HAP-1 (cell line): ENCODE results near the gene SMIM5.

ENCODE experiments used
- DNase-seq, 2 experiments: peaks; one replicate each; pipeline ENCODE4 v3.0.0-alpha.2; 2016 to 2020; ENCODE audit warnings: low spot score in 2 of 2
- H3K27me3 ChIP-seq: fragments of 250-450 bp; sonication (Bioruptor Pico); 2 replicates; pipeline ENCODE4 v1.5.1; 2020; ENCODE audit warnings: low read depth, mild to moderate bottlenecking, moderate library complexity
- H3K36me3 ChIP-seq: fragments of 250-450 bp; sonication (Bioruptor Pico); replicated peaks from 2 replicates; pipeline ENCODE4 v1.5.1; 2020; ENCODE audit warnings: mild to moderate bottlenecking
- H3K4me1 ChIP-seq: fragments of 250-450 bp; sonication (Bioruptor Pico); 2 replicates; pipeline ENCODE4 v1.5.1; 2020; ENCODE audit warnings: mild to moderate bottlenecking
- H3K4me3 ChIP-seq: fragments of 250-450 bp; sonication (Bioruptor Pico); 2 replicates; pipeline ENCODE4 v1.5.1; 2020; ENCODE audit warnings: mild to moderate bottlenecking, moderate library complexity
- H3K9me3 ChIP-seq: fragments of 250-450 bp; sonication (Bioruptor Pico); 2 replicates; pipeline ENCODE4 v1.5.1; 2020; ENCODE audit warnings: mild to moderate bottlenecking, moderate library complexity
- in situ Hi-C: fragments of 300-500 bp; cut with MboI; formaldehyde crosslinking; loops from 3 replicates; pipeline ENCODE4 v1.14.3; 2020; ENCODE audit warnings: low sequenced_read_pairs, inconsistent platforms, mixed read lengths

Gene SMIM5

GRCh38 chr17:75665981-75666380, 32.7 kb downstream of the SMIM5 start:
- in situ Hi-C loops, result no loop called here

GRCh38 chr17:75666959-75667790, 33.9 kb downstream of the SMIM5 start, which contains the start of the genes RECQL5 and SAP30BP:
RECQL5 (minus strand) TSS chr17:75667154; CDS start chr17:75666557, 597 bp downstream.
SAP30BP (plus strand) TSS chr17:75667338; CDS start chr17:75667373, 35 bp downstream.
- Histone ChIP-seq H3K36me3 (peaks cover 36% of the 10 kb centered on the region), H3K4me3 (peak within 1 kb of the TSS; percentile 90), H3K27me3 (no peaks in the 10 kb centered on the region), H3K9me3 (no peaks in the 10 kb centered on the region), H3K4me1 (peaks cover 15% of the 10 kb centered on the region)
- in situ Hi-C loops, result no loop called here
- DNase-seq, result peak; percentile 96 to 98

More at GRCh38 chr17:75665981-75666380, 32.7 kb downstream of the SMIM5 start:
- no peaks in the 10 kb centered on the region for H3K27me3 ChIP-seq
- peaks cover 15% of the 10 kb centered on the region for H3K4me1 ChIP-seq
- DNase-seq, result no peak
- peak overlapping the region; percentile 90 for H3K4me3 ChIP-seq
- H3K36me3 ChIP-seq, result peaks cover 33% of the 10 kb centered on the region
- no peaks in the 10 kb centered on the region for H3K9me3 ChIP-seq

GRCh38 chr17:75667825-75668224, 34.6 kb downstream of the SMIM5 start:
- in situ Hi-C loops, result no loop called here
- Histone ChIP-seq H3K27me3 (no peaks in the 10 kb centered on the region), H3K36me3 (peaks cover 34% of the 10 kb centered on the region), H3K4me1 (peaks cover 15% of the 10 kb centered on the region), H3K9me3 (no peaks in the 10 kb centered on the region), H3K4me3 (peak overlapping the region; percentile 90)
- DNase-seq, result no peak

- in situ Hi-C loops, result no loop called here
- Histone ChIP-seq H3K4me3 (peak overlapping the region; percentile 90), H3K4me1 (peaks cover 15% of the 10 kb centered on the region), H3K36me3 (peaks cover 38% of the 10 kb centered on the region), H3K9me3 (no peaks in the 10 kb centered on the region), H3K27me3 (no peaks in the 10 kb centered on the region)
- no peak for DNase-seq
Measured at GRCh38 chr17:75668489-75668888, 35.3 kb downstream of the SMIM5 start.

GRCh38 chr17:75670868-75671267, 37.6 kb downstream of the SMIM5 start:
- H3K4me3 ChIP-seq, result no peak overlapping the region
- peaks cover 42% of the 10 kb centered on the region for H3K36me3 ChIP-seq
- H3K4me1 ChIP-seq, result peaks cover 12% of the 10 kb centered on the region
- DNase-seq, result no peak
- no peaks in the 10 kb centered on the region for H3K9me3 ChIP-seq
- in situ Hi-C loops, result no loop called here
- H3K27me3 ChIP-seq, result no peaks in the 10 kb centered on the region

- no peak for DNase-seq
- peaks cover 6% of the 10 kb centered on the region for H3K4me1 ChIP-seq
- H3K9me3 ChIP-seq, result no peaks in the 10 kb centered on the region
- H3K4me3 ChIP-seq, result no peak overlapping the region
- H3K27me3 ChIP-seq, result no peaks in the 10 kb centered on the region
- in situ Hi-C loops, result no loop called here
- peaks cover 50% of the 10 kb centered on the region for H3K36me3 ChIP-seq
Measured at GRCh38 chr17:75672011-75672410, 38.8 kb downstream of the SMIM5 start.

- H3K27me3 ChIP-seq, result no peaks in the 10 kb centered on the region
- H3K9me3 ChIP-seq, result no peaks in the 10 kb centered on the region
- peaks cover 51% of the 10 kb centered on the region for H3K36me3 ChIP-seq
- no peak for DNase-seq
- peaks cover under 1% of the 10 kb centered on the region for H3K4me1 ChIP-seq
- in situ Hi-C loops, result no loop called here
- no peak overlapping the region for H3K4me3 ChIP-seq
Measured at GRCh38 chr17:75673487-75673886, 40.3 kb downstream of the SMIM5 start.

- H3K4me1 ChIP-seq, result no peaks in the 10 kb centered on the region
- no peaks in the 10 kb centered on the region for H3K9me3 ChIP-seq
- H3K4me3 ChIP-seq, result no peak overlapping the region
- DNase-seq, result no peak
- in situ Hi-C loops, result no loop called here
- peaks cover 45% of the 10 kb centered on the region for H3K36me3 ChIP-seq
- no peaks in the 10 kb centered on the region for H3K27me3 ChIP-seq
Measured at GRCh38 chr17:75676461-75676860, 43.2 kb downstream of the SMIM5 start.

- Histone ChIP-seq H3K9me3 (no peaks in the 10 kb centered on the region), H3K36me3 (peaks cover 32% of the 10 kb centered on the region), H3K4me3 (no peak overlapping the region), H3K27me3 (no peaks in the 10 kb centered on the region), H3K4me1 (no peaks in the 10 kb centered on the region)
- in situ Hi-C loops, result no loop called here
- DNase-seq, result no peak
Measured at GRCh38 chr17:75679706-75680211, 46.5 kb downstream of the SMIM5 start.

GRCh38 chr17:75680431-75680830, 47.2 kb downstream of the SMIM5 start:
- no peaks in the 10 kb centered on the region for H3K27me3 ChIP-seq
- H3K4me1 ChIP-seq, result no peaks in the 10 kb centered on the region
- in situ Hi-C loops, result no loop called here
- DNase-seq, result no peak
- H3K36me3 ChIP-seq, result peaks cover 32% of the 10 kb centered on the region
- H3K4me3 ChIP-seq, result no peak overlapping the region
- no peaks in the 10 kb centered on the region for H3K9me3 ChIP-seq

- Histone ChIP-seq H3K36me3 (peaks cover 26% of the 10 kb centered on the region), H3K4me3 (no peak overlapping the region), H3K4me1 (no peaks in the 10 kb centered on the region), H3K27me3 (no peaks in the 10 kb centered on the region), H3K9me3 (no peaks in the 10 kb centered on the region)
- no peak for DNase-seq
- in situ Hi-C loops, result no loop called here
Measured at GRCh38 chr17:75681289-75681688, 48.1 kb downstream of the SMIM5 start.

- no peaks in the 10 kb centered on the region for H3K4me1 ChIP-seq
- in situ Hi-C loops, result no loop called here
Measured at GRCh38 chr17:75683583-75683982, 50.3 kb downstream of the SMIM5 start.

GRCh38 chr17:75684249-75684648, 51.0 kb downstream of the SMIM5 start:
- peaks cover 18% of the 10 kb centered on the region for H3K36me3 ChIP-seq
- H3K4me1 ChIP-seq, result no peaks in the 10 kb centered on the region
- H3K4me3 ChIP-seq, result no peak overlapping the region
- no peaks in the 10 kb centered on the region for H3K9me3 ChIP-seq
- in situ Hi-C loops, result no loop called here
- no peaks in the 10 kb centered on the region for H3K27me3 ChIP-seq
- no peak for DNase-seq

More at GRCh38 chr17:75683583-75683982, 50.3 kb downstream of the SMIM5 start:
- H3K36me3 ChIP-seq, result peaks cover 19% of the 10 kb centered on the region
- H3K4me3 ChIP-seq, result no peak overlapping the region
- DNase-seq, result no peak
- no peaks in the 10 kb centered on the region for H3K27me3 ChIP-seq
- H3K9me3 ChIP-seq, result no peaks in the 10 kb centered on the region

GRCh38 chr17:75684924-75685323, 51.7 kb downstream of the SMIM5 start:
- Histone ChIP-seq H3K9me3 (no peaks in the 10 kb centered on the region), H3K36me3 (peaks cover 18% of the 10 kb centered on the region), H3K4me1 (no peaks in the 10 kb centered on the region), H3K4me3 (no peak overlapping the region), H3K27me3 (no peaks in the 10 kb centered on the region)
- no peak for DNase-seq
- in situ Hi-C loops, result no loop called here
